H1 (cell line): ENCODE results near the gene MAP1B. TPM values are rescaled to one million over a fixed set of nuclear protein-coding genes. Genes with fewer than 3 reads are reported as not detected.

Experiments used
- BCL11A ChIP-seq, 2 experiments: IDR thresholded peaks; one replicate each; pipeline ENCODE4 v1.6.1; 2011; ENCODE audit warnings: low read depth in 2 of 2, low read length in 2 of 2, mild to moderate bottlenecking in 2 of 2
- NRF1 ChIP-seq: IDR thresholded peaks from 2 replicates; pipeline ENCODE4 v1.6.1; 2011; ENCODE audit warnings: mild to moderate bottlenecking, low read depth, low read length, improper control_type of control experiment
- POU5F1 ChIP-seq: IDR thresholded peaks from 2 replicates; pipeline ENCODE4 v1.6.1; 2011; ENCODE audit warnings: low read depth, mild to moderate bottlenecking, low read length, moderate library complexity
- RBBP5 ChIP-seq: IDR thresholded peaks from 2 replicates; pipeline ENCODE4 v1.7.1; 2012; ENCODE audit warnings: low read depth, mild to moderate bottlenecking, inconsistent platforms, low read length, moderate library complexity, borderline replicate concordance
- SP1 ChIP-seq: IDR thresholded peaks from 2 replicates; pipeline ENCODE4 v1.6.1; 2011; ENCODE audit warnings: low read depth, low read length
- polyA plus RNA-seq, 7 experiments: library from polyadenylated mRNA; depleted of rRNA in 3 of 7; stranded (reverse) in 5 of 7; unstranded in 2 of 7; fragments of >200 nt in 5 of 7; fragments of 200-250 nt in 2 of 7; gene quantifications; 1 replicate in 5 of 7; 2 replicates in 1 of 7; 4 replicates in 1 of 7; pipeline versions ENCODE4 v1.2.1 to v1.2.3, GENCODE V29; 2011 to 2013; ENCODE audit warnings: missing spikeins in 2 of 7, mixed read lengths in 2 of 7
- total RNA-seq: library from RNA; stranded (reverse); fragmentation: NEBNext Ultra II Directional; extraction: Animal tissue kit (Norgen Biotek cat#: 25700); gene quantifications from 2 replicates; pipeline ENCODE4 v1.2.1, GENCODE V29; 2021

MAP1B gene
- total and polyA plus RNA-seq, 2 of the 8 experiments (the other 6 are each of a cell fraction or from before 2014, with no cell fraction given): 24.5 to 120 TPM

- TF ChIP-seq POU5F1 (no peak), NRF1 (no peak), SP1 (no peak), BCL11A (IDR thresholded peaks at IDR 0.05; ENCODE audit: low read depth in 2 of 2, low read length in 2 of 2) (no peak), RBBP5 (no peak)
Measured at GRCh38 chr5:72206994-72207393, 99.7 kb downstream of the MAP1B start (continued).
